SIG-M5 (cell line): Measurements from ENCODE around the gene KIRREL1.

Experiments used
- DNase-seq: peaks from one replicate; lab custom pipeline; 2025; lab: John Stamatoyannopoulos, UW

Gene KIRREL1

DNA sequence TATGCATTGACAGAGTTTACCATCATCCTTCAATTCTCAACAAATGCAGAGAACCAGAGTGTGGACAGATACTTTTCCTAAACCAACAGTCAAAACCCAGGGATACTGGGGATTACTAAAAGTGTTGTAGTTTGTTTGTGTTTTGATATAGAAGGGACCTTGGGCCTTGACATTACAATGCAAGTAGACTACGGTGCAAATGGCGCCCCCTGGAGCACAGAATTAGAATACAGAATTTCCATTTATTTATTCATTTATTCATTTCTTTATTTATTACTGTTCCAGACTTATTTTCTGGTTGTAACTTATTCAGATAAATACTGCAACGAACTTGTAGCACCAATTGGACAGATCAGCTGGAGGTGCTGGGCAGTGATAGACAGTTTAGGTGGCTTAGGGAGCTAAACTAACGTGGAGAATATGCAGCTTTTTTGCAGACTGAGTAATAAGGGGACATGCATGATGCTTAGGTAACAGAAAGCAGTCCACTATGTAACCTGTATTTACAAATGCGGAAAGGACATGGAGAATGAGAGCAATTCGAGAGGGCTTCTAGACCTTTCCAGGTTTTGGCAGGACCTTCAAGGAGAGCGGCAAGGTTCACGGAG is 42.6 kb downstream of the KIRREL1 start:
- no peak for DNase-seq

DNA sequence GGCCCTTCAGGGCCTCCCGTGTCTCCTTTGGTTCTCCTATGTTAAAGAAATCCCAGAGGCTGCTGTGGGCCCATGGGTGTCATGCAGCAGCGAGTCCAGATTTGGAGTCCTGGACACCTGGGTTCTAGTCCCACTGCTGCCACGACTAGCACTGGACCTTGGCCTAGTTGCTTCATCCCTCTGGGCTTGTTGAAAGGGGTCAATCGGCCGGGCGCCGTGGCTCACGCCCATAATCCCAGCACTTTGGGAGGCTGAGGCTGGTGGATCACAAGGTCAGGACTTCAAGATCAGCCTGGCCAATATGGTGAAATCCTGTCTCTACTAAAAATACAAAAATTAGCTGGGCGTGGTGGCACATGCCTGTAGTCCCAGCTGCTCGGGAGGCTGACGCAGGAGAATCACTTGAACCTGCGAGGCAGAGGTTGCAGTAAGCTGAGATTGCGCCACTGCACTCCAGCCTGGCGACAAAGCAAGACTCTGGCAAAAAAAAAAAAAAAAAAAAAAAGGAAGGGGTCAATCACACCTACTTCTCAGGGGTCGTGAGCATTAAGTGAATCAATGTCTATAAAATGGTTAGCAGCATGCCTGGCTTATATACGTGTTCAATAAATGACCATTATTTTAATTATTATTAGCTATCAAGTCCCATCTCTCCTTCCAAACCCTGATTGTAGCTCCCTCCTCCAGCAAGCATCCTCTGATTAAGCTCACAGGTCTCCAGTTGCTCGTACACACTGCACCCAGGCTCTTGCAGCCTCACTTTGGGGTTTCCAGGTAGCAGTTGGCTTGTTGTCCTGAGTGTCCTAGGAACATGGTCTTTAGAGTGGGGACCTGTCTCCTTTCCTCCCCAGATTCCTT is 43.8 kb downstream of the KIRREL1 start:
- DNase-seq, result no peak

DNA sequence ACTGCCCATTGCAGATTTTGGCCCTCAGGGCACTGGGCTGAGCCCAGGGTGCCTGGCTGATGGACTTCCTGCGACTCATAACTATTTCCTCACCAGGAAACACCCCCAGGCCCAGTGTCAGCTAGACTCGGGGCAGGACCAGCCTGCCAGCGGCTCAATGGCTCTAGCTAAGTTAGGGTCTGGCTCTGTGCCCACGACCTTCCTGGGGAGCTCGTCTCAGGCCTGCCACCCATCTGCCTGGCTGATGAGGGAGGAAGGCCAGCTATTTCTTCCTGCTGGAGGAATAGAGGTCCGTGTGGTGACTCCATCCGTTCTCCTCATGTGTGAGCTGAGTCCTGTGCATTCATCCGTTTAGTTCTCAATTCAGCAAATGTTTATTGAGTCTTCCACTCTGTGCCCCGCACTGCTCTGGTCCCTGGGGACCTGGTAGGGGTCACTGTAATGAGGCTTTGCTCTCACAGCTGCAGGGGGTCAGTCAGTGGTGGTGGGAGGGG is 44.5 kb downstream of the KIRREL1 start:
- DNase-seq, result no peak

DNA sequence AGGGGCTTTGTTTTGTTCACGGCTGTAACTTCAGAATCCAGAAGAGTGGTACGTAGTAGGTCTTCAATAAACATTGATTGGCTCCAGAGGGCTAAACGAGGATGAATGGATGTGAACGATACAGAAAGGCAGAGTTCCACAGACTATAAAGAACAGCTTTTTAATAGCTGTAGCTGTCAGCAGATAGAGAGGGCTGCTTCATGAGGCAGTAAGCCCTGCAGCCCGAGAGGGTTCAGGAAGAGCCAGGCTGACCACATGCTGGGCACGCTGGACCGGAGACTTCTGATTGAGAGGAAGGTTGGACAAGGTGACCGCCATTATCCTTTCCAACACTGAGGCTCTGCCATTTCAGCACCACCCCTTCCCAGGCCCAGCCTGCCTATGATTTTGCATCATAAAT is 45.3 kb downstream of the KIRREL1 start:
- DNase-seq, result no peak

DNA sequence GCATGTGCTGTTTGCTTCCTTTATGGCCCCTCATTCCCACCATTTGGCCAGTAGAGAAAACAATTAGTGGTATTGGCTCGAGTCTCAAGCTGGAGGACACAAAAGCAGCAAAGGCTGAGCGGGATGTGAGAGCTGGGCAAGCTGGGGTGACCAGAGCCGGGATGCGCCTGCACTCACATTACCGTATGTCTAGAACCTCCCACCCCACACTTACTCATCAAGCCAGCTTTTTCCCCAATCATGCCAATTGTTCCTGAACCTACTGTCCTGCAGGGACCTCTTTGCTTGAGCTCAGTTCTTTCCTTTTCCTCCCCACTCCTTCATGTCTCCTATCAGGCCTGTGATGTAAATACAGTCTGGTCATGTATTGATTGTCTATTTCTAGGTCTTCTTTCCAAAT is 45.9 kb downstream of the KIRREL1 start:
- no peak for DNase-seq

DNA sequence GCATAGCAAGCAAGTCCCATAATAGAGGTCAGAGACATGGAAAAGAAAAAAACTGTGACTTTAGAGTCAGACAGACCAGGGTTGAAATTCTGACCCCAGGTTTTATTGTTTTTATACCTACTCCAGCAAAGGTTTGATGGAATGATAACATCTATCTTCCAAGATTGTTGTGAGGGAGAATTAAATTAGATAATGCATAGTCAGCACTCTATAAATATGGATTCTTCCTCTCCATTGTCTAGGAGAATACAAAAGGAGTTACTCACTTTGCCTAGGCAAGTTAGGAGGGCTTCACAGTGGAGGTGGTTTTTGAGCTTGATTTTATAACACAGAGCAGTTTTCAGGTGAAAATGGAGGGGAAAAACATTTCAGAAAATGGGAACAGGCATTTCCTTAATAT is 46.9 kb downstream of the KIRREL1 start:
- DNase-seq, result no peak

DNA sequence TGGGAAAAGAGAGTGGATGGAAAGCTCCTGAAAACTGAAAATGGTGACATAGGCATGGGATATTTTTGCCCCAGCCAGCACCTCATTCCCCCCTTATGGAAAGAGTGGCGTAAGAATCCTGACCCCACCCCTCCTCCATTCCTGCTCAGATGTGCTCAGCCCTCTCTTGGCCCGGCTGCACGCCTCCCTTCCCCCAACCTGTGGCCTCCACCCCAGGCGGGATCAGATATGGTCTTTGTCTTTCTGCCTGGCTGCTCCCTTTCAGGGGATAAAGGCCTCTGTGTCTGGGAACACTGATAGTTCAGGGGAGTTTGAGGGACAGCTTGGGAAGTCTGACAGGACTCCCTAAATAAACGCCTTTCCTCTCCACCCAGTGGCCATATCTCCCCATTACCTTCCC is 49.8 kb downstream of the KIRREL1 start:
- no peak for DNase-seq

DNA sequence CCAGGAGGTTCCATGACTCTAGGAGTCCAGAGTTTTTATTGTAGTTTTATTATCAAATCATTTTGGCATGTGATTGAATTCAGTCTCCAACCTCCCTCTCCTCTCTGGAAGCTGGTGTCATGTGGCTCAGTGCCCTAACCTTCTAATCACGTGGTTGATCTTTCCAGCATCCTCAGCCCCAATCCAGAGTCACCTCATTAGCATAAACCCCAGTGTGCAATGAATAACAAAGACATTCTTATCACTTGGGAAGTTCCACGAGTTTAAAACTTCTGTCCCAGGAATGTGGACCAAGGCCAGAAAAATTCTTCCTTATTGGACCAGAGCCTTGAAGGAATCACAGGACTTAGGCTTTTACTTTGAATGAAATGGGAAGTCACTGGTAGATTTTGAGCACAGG is 52.2 kb downstream of the KIRREL1 start:
- no peak for DNase-seq

DNA sequence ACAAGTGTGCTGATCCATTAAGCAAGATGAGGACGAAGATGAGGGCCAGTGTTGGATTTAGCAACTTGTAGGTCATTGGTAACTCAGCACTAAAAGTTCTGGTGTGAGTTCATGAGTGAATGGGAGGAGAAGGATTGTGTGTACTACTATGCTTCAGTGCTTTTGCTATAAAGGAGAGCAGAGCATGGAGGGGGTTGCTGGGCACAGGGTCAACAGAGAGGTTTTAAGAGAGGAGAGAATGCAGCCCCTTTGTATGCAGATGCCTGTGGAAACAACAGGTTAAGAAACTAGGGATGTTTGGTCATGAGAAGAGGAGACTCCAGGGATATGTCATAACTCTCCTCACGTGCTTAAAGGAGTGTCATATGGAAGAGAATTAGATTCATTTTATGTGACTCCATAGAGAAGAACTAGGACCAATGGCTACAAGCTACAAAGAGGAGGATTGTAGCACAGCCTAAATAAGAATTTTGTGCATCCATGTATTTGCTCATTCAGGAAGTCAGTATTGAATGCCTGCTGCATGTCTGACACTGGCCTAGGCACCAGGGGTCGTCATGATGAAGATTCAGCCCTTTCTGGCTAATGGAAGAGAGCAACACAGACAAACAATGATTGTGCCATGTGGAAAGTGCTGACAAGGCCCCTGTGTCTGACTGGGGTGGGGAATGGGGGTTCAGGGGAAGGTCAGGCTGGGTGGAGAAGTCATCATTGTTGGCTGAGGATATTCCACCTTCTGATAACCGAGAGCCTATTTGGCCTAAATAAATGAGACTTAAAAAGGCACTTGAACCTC is 53.5 kb downstream of the KIRREL1 start:
- DNase-seq, result no peak

DNA sequence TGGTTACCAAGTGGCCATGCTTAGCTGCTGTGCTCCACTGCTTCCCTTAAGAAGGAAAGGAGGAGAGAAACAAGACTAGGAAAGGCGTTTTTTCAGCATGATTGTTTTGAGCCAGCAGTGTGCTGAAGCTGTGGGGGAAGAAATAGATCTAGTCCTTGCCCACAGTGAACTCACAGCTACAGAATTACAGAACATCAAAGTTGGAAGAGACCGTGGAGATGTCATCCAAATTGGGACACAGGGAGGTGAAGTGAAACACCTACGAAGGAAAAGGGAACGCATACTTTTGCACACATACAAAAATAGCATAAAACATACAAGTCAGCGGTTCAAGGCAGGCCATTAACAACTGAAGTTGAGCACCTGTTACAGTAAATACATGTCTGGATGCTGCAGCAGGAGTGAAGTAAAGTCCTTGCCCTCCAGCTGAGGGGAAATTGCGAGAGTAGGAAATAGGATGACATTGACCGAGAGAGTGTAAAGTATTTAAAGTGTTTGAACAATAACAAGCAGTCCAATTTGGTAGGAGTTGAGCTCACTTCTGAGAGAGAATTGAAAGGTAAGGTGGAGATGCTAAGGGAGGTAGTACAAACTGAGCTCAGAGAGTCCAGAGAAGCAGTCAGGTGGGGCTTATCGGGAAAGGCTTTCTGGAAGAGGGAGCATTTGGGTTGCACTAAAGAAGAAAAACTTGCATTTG is 55.1 kb downstream of the KIRREL1 start:
- DNase-seq, result no peak

DNA sequence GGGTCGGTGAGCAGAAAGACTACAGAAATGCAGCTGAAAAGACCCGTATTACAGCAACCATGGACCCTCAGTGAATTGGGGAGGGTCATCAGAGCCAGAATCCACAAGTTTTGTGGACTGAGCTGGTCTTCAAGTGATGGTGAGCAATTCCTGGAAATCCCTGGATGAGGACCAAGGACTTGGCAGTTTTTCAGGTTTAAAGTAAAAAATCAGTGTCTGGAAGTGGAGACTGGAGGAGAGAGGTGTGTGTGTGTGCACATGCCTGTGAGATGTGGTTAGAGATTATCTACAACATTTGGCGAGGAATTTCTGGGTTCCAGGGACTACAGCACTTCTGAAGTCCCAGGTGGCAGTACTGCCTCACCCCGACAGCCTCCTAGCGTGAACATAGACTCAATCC is 56.4 kb downstream of the KIRREL1 start:
- DNase-seq, result no peak

DNA sequence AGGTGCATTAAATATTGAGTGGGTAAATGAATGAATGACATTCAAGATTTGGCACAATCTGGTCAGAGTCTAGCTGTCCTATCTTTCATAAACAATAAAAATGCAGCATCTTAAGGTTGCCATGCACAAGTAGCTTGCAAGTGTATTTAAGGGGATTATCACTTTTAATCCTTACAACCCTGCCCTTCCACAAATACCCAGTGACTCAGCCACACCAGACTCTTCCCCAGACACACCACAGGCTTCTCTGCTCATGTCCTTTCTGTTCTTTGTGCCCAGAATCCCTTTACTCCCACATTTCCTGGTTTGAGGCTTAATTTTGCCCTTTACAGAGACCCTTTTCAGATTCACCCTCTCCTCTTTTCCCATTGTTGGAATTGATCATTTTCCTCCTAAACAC is 59.8 kb downstream of the KIRREL1 start:
- no peak for DNase-seq

DNA sequence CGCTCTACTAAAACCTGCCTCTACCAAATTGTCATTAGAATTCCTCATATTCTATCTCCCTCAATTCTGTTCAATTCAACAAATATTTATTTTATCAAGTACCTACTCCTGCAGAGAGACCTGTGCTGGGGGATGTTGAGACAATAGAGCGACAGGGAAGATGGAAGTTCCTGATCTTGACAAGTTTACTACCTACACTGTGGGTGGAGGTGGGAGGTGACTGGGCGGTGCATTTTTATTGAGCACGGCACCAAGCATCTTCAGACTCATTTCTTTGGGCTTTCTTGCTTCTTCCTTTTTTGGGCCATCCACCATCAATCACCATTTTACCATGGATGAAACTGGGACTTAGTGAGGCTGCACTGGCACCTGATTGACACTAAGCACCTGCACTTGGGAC is 61.3 kb downstream of the KIRREL1 start:
- no peak for DNase-seq

DNA sequence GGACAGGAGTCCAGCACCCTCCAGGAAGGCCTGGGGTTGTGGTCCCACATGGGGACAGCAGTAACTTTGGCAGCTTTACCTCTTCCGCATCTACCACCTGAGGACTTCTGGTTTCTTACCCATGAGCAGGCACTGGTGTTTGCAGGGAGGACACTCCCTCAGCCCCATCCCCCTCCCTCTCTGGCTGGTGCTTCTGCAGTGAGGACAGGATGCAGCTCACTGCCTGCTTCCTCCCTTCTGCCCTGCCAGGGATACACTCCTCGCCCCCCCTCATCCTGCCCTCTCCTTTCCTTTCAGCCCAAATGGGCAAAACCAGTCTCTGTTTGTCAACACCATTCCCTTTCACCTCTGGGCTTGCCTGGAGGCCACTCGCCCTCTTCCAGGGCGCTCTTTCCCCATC is 62.4 kb downstream of the KIRREL1 start:
- DNase-seq, result no peak

DNA sequence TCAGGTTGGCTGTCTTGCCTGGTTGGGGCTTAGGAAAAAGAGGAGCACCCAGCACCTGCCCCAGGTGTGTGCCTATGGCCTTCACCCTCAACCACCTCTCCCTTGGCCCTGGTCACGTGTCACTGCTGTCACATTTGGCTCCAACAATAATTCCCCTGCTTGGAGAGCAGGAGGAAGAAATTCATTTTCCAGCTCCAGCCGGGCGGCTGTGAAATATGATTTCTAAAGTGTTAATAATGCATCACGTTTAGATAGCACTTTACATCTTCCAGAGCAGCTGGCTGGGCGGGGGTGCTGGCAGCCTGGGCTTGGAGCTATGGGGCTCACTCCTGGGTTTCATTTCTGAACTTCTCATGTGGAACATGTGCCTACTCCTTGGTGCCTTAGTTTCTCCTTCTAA is 63.1 kb downstream of the KIRREL1 start:
- DNase-seq, result no peak

DNA sequence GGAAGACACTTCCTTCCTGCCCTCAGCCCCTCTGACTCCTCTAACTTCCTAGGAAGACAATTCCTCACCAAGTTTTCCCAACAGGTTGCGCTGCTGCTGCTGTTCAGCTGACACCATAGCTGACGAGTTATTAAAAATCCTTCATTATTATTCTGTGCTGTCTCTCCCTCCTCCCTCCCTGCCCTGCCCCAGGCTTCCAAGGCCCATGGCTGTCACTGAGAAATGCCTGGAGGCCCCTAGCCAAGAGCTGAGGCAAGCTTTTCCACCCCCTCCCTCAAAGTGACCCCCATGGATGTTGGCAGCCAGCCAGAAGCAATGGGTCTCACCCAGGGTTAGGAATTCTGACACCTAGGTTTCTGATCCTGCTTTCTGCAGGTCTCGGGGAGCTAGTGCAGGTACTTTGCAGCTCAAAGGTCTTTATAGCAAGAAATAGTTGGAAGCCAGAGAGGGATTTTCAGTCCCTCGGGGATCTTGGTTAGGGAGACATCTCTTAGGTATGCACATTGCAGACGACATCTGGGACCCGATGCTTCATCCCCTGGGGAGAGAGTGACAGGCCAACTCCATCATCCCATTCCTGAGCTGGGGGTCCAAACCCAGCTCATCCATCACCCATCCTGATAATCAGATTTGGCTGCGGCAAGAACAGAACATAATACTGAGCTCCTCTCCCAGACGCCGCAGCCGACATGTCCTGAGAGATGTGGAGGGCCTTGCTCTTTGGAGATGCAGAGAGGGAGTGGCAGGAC is 65.0 kb downstream of the KIRREL1 start:
- DNase-seq, result no peak

DNA sequence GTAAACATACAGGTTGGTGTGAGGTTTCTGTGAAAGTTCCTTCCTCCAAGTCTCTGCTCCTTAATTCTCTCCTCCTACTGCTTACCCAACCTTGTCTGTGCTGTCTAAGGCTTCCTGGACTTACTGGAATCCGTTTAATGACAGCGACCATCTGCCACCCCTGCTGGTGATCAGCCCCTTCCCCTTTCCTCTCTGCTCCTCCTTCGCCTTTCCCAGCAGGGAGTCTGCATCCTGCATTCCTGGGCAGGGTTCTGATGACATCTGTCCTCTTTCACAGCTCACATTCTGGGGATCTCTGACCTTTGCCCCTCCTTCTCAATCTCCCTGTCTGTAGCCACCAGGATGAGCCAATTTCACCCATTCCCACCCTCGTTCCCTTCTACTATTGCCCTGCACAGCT is 66.5 kb downstream of the KIRREL1 start:
- DNase-seq, result no peak

DNA sequence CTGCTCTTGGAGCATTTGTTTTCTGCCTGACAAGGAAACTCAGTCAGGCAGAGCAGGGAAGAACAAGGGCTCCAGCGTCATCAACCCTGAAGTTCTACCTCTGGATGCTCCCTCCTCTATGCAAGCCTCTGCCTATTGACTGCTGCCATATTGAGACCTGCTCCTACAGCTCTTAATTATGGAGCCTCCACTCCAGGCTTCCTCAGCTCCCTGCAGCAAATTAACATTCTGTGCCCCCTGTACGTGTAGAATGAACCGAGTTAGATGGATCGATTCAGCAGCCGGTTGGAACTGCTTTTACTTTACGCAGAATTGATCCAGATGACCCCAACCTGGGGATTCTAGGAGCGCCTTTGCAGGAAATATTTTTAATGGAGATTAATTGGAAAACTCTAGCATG is 68.7 kb downstream of the KIRREL1 start:
- no peak for DNase-seq

DNA sequence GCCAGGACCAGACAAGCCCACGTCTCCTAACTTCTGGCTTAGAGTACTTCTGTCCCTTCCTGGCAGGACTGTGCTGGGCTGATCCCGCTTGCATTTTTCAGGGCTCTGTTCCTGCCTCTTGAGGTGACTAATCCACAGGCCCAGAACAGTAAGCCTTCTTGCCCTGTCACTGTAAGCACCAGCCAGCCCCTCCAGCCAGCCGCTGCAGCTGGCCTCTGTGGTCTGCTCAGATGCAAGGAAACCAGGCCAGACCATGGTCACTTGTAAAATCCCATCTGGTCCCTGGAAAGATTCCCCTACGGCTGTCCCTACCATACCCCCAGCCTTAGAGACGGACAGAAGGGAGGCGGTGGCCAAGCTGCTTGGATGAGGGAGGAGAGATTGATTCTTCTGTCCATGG is 74.2 kb downstream of the KIRREL1 start:
- DNase-seq, result no peak

DNA sequence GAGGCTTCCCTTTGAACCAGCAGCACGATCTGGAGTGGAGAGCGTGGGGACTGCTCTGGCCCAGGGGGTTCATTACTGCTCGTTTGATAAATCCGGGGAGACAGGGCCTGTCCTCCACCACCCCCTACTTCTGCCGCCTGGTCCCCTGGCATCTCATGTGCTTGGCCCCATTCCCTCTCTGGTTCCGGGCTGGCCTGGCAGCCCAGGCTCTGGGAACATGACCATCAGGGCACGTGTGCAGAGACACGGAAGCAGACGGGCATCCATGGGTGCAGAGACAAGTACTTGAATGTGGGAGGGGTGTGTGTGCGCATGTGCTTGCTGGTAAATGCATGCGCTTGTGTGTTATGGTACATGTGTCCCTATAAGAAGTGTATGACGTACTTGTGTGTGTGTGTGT is 75.5 kb downstream of the KIRREL1 start:
- DNase-seq, result no peak

DNA sequence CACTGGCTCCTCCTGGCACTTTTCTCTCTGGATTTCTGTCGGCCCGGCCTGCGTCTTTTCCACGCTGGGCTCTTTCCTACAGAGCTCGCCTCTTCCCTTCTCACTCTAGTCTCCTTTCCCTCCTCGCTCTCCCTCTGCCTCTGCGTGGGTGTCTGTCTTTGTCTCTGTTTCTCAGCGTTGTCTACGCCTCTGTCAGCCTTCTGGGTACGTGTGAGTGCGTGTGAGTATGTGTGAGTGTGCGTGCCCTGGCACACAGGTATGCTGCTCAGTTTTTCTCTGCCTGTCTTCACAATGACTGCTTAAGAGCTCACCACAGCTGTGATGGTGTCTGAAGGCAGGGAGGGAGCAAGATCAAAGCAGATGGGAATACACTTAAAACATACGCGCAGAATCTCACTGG is 77.7 kb downstream of the KIRREL1 start:
- no peak for DNase-seq

DNA sequence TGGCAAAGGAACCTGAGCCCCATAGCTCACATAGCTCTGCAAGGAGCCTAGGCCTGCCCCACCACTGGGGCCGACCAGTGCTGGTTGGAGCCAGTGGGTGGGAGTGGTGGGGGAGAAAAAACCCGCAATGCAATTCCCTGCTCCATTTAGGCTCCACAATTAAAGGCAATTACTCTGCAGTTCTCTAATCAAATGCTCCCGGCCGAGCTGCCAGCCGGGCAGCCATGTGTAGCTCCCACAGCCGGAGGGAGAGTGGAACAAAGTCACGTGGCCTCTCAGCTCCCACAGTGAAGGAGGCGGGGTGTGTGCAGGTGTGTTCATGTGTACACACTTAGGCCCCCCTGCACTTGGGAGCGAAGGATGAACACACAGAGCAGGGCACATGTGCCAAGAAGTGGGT is 81.6 kb downstream of the KIRREL1 start:
- DNase-seq, result no peak
